Mucosa of rectum (tissue), 2 donors: ENCODE data around the gene SMIM15.
"Not testable (repeated sequence)": the region's sequence is repeated elsewhere in the genome, so short reads cannot be mapped to it uniquely, and the experiment has no call there.

ENCODE experiments used
- H3K27ac ChIP-seq, 2 donors: one replicate each; pipeline ENCODE4 v1.7.0; 2013; ENCODE audit warnings: inconsistent platforms in 2 of 2, low read depth in 2 of 2, low read length in 2 of 2
- H3K27me3 ChIP-seq, 2 donors: one replicate each; pipeline ENCODE4 v1.7.0; 2013; ENCODE audit warnings: low read length in 2 of 2; ENCODE audit not compliant: control insufficient read depth in 2 of 2, insufficient read depth in 2 of 2
- H3K36me3 ChIP-seq, 2 donors: one replicate each; pipeline ENCODE4 v1.7.0; 2013; ENCODE audit warnings: low read length in 2 of 2; ENCODE audit not compliant: control insufficient read depth in 2 of 2, insufficient read depth in 2 of 2
- H3K4me1 ChIP-seq, 2 donors: one replicate each; pipeline ENCODE4 v1.7.0; 2013; ENCODE audit warnings: low read length in 2 of 2, mild to moderate bottlenecking in 1 of 2; ENCODE audit not compliant: control insufficient read depth in 2 of 2, insufficient read depth in 2 of 2
- H3K4me3 ChIP-seq, 2 donors: one replicate each; pipeline ENCODE4 v1.7.0; 2013; ENCODE audit warnings: low read length in 2 of 2
- H3K9ac ChIP-seq, 2 donors: one replicate each; pipeline ENCODE4 v1.7.0; 2013; ENCODE audit warnings: low read length in 2 of 2, low read depth in 1 of 2, mild to moderate bottlenecking in 1 of 2
- H3K9me3 ChIP-seq, 2 donors: one replicate each; pipeline ENCODE4 v1.7.0; 2013; ENCODE audit warnings: low read length in 2 of 2; ENCODE audit not compliant: control insufficient read depth in 2 of 2
- donor health status: healthy.
- donor health status: Normal muscosa, but diverticular disease.

Gene SMIM15, protein sequence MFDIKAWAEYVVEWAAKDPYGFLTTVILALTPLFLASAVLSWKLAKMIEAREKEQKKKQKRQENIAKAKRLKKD

DNA sequence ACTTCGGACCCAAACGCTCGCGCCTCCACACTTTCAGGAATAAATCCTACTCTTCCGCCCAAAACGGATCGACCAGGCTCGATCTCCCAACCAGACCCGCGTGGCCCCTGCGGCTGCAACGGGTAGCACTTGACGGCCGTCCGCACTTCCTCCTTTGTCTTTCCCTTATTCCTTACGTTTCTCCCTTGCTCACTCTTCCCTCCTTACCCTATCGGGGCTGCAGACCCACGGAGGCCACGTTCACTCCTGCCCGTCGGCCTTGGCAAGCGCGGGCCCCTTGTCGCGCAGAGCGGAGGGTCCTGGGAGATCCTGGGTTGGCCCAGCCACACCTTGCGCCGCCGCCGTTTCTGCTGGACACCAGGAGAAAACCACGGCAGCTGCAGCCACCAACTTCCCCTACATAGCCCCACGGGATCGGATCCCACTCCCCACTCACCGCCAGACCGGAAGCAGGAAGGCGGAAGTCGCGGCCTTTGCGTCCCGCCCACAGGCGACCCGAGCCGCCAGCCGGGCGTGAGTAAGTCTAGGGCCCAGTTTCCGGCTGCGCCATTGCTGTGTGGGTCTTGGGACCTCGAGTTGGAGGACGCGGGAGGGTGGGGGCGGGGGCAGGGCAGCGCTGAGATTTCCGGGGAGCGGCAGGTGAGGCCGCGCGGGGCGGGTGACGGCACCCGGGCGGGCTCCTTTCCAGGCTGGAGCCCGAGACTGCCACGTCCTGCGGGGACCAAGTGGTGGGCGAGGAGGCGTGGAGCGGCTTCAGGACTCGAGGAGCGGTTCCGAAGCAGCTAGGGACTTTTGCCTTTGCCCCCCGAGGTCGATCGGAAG is at the start of gene SMIM15:
Gene SMIM15 (minus strand): TSS at position 459 of the 822 bp plus-strand sequence. CDS start 2,297 bp downstream, outside the sequence.
- peak within 1 kb of the TSS; percentile 84 to 94 for H3K4me3 ChIP-seq
- H3K36me3 ChIP-seq, result peaks cover 11 to 13% of the 10 kb centered on the region in 2 donors
- peak within 1 kb of the TSS; percentile 97 for H3K27ac ChIP-seq
- H3K9me3 ChIP-seq, result no peaks in the 10 kb centered on the region
- H3K4me1 ChIP-seq, result peaks cover 10 to 14% of the 10 kb centered on the region in 2 donors
- peak within 1 kb of the TSS; percentile 97 to 98 for H3K9ac ChIP-seq
- H3K27me3 ChIP-seq, result no peaks in the 10 kb centered on the region

- no peak overlapping the region for H3K9ac ChIP-seq
- H3K9me3 ChIP-seq, result no peaks in the 10 kb centered on the region
- H3K27ac ChIP-seq, result no peak overlapping the region
- H3K4me1 ChIP-seq, result no peaks in the 10 kb centered on the region
- no peaks in the 10 kb centered on the region for H3K36me3 ChIP-seq
- no peaks in the 10 kb centered on the region for H3K27me3 ChIP-seq
- no peak overlapping the region for H3K4me3 ChIP-seq
These were observed 45.6 kb upstream of the SMIM15 start for GRCh38 chr5:61207884-61208283.

GRCh38 chr5:61205013-61205412 is 42.7 kb upstream of the SMIM15 start:
- no peak overlapping the region for H3K27ac ChIP-seq

DNA sequence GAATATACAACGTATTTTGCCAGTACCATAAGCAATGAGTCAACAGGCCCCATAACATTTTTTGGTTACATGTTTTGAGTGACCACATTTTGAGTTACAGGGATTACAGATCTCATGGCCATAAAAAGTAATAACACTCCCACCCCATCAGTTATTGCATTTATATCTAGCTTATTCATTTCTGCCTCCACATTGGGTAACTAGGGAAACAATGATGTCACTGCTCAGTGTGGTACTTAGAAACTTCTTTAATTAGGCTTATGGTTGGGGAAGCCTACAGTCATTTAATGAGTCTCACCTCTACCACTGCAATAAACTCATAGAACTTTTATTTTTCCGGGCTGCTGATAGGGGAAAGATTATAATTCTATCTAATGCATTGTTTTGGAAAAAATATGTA is 39.9 kb upstream of the SMIM15 start:
- no peak overlapping the region for H3K9ac ChIP-seq
- no peak overlapping the region for H3K27ac ChIP-seq
- H3K4me3 ChIP-seq, result no peak overlapping the region
- no peaks in the 10 kb centered on the region for H3K36me3 ChIP-seq
- H3K27me3 ChIP-seq, result no peaks in the 10 kb centered on the region
- H3K9me3 ChIP-seq, result peaks cover 0 to 3% of the 10 kb centered on the region in 2 donors
- H3K4me1 ChIP-seq, result no peaks in the 10 kb centered on the region

More at GRCh38 chr5:61205013-61205412, 42.7 kb upstream of the SMIM15 start:
- no peak overlapping the region for H3K9ac ChIP-seq
- no peak overlapping the region for H3K4me3 ChIP-seq
- H3K36me3 ChIP-seq, result no peaks in the 10 kb centered on the region
- H3K4me1 ChIP-seq, result no peaks in the 10 kb centered on the region
- H3K27me3 ChIP-seq, result no peaks in the 10 kb centered on the region
- no peaks in the 10 kb centered on the region for H3K9me3 ChIP-seq

- H3K9me3 ChIP-seq, result peaks cover 0 to 3% of the 10 kb centered on the region in 2 donors
- H3K27me3 ChIP-seq, result no peaks in the 10 kb centered on the region
- no peak overlapping the region for H3K9ac ChIP-seq
- H3K4me3 ChIP-seq, result no peak overlapping the region
- H3K4me1 ChIP-seq, result no peaks in the 10 kb centered on the region
- H3K27ac ChIP-seq, result no peak overlapping the region
- no peaks in the 10 kb centered on the region for H3K36me3 ChIP-seq
These were observed 38.4 kb upstream of the SMIM15 start for GRCh38 chr5:61200582-61201155.

DNA sequence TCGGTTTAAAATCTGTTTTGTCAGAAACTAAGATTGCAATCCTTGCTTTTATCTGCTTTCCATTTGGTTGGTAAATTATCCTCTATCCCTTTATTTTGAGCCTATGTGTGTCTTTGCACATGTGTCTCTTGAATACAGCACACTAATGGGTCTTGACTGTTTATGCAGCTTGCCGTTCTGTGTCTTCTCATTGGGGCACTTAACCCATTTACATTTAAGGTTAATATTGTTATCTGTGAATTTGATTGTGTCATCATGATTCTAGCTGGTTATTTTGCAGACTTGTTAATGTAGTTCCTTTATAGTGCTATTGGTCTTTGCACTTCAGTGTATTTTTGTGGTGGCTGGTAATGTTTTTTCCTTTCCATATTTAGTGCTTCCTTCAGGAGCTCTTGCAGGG is 36.3 kb upstream of the SMIM15 start:
- Histone ChIP-seq H3K9ac (no peak overlapping the region), H3K27ac (no peak overlapping the region), H3K4me3 (no peak overlapping the region), H3K4me1 (no peaks in the 10 kb centered on the region), H3K9me3 (peaks cover 0 to 3% of the 10 kb centered on the region in 2 donors), H3K27me3 (no peaks in the 10 kb centered on the region), H3K36me3 (no peaks in the 10 kb centered on the region)

GRCh38 chr5:61187826-61188225 is 25.6 kb upstream of the SMIM15 start:
- not testable (repeated sequence) for H3K9me3 ChIP-seq, H3K27me3 ChIP-seq, H3K4me3 ChIP-seq, H3K36me3 ChIP-seq, H3K4me1 ChIP-seq, H3K9ac ChIP-seq, H3K27ac ChIP-seq

- H3K4me3 ChIP-seq, H3K27ac ChIP-seq, H3K9me3 ChIP-seq, H3K36me3 ChIP-seq, H3K9ac ChIP-seq, H3K27me3 ChIP-seq, H3K4me1 ChIP-seq: not testable (repeated sequence)
These were observed 25.1 kb upstream of the SMIM15 start for GRCh38 chr5:61187352-61187751.

DNA sequence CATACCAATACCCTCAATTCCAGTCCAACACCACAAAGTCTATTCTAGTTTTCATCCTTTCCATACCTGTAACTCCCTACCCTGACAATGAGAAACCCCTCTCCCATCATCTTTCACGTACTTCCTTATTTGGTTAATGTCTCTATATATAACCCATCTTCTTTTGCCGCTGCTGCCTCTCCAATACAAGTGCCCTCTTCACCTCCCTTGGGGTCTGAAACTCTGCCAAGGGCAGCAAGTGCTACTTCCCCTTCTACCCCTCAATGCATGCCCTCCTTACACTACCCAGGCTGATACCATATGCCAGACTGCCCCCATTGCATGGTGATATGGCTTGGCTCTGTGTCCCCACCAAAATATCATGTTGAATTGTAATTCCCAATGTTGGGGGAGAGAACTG is 24.4 kb upstream of the SMIM15 start:
- Histone ChIP-seq H3K4me1 (no peaks in the 10 kb centered on the region), H3K4me3 (no peak overlapping the region), H3K9me3 (no peaks in the 10 kb centered on the region), H3K27ac (no peak overlapping the region), H3K27me3 (no peaks in the 10 kb centered on the region), H3K9ac (no peak overlapping the region), H3K36me3 (no peaks in the 10 kb centered on the region)

GRCh38 chr5:61184708-61185107 is 22.4 kb upstream of the SMIM15 start:
- Histone ChIP-seq H3K4me1 (no peaks in the 10 kb centered on the region), H3K36me3 (no peaks in the 10 kb centered on the region), H3K4me3 (no peak overlapping the region), H3K27me3 (no peaks in the 10 kb centered on the region), H3K9ac (no peak overlapping the region), H3K27ac (no peak overlapping the region), H3K9me3 (no peaks in the 10 kb centered on the region)
